GM12878 (cell line): Measurements from ENCODE around the gene CFAP53. TPM values are rescaled to one million over a fixed set of nuclear protein-coding genes. Genes with fewer than 3 reads are reported as not detected.
A peak's percentile ranks its signal among the peaks of the same experiment; 100 is the strongest.

Experiments
- ASH2L ChIP-seq: fragments of 300-600, 200-600 bp; sonication (generic); IDR thresholded peaks from 2 replicates; pipeline ENCODE4 v1.6.1; 2017; ENCODE audit warnings: low read depth, mild to moderate bottlenecking, borderline replicate concordance
- BCL3 ChIP-seq: IDR thresholded peaks from 2 replicates; pipeline ENCODE4 v1.6.1; 2011; ENCODE audit warnings: borderline replicate concordance, low read depth, mild to moderate bottlenecking, moderate library complexity, low read length; ENCODE audit not compliant: insufficient read depth, poor library complexity, severe bottlenecking
- E2F8 ChIP-seq: fragments of 450-650 bp; IDR thresholded peaks from 2 replicates; pipeline ENCODE4 v1.6.1; 2018; ENCODE audit warnings: mild to moderate bottlenecking, low read depth, moderate library complexity; ENCODE audit not compliant: partially characterized antibody
- EGR1 ChIP-seq, 2 experiments: IDR thresholded peaks; 1 replicate in 1 of 2; 2 replicates in 1 of 2; pipeline ENCODE4 v1.6.1; 2011 to 2012; ENCODE audit warnings: low read depth in 2 of 2, low read length in 2 of 2, borderline replicate concordance in 1 of 2, mild to moderate bottlenecking in 1 of 2, moderate library complexity in 1 of 2
- EZH2 ChIP-seq: IDR thresholded peaks from 2 replicates; pipeline ENCODE4 v1.6.1; 2012; ENCODE audit warnings: low read depth, mild to moderate bottlenecking, control low read depth, inconsistent platforms, low read length, borderline replicate concordance; ENCODE audit not compliant: control insufficient read depth
- FOXK2 ChIP-seq: fragments of 450-650 bp; IDR thresholded peaks from 2 replicates; pipeline ENCODE4 v1.6.1; 2017; ENCODE audit warnings: mild to moderate bottlenecking, moderate library complexity
- KLF5 ChIP-seq: fragments of 450-650 bp; IDR thresholded peaks from 2 replicates; pipeline ENCODE4 v1.6.1; 2014; ENCODE audit warnings: mild to moderate bottlenecking; ENCODE audit not compliant: partially characterized antibody
- MLLT1 ChIP-seq: fragments of 450-650 bp; IDR thresholded peaks from 2 replicates; pipeline ENCODE4 v1.6.1; 2016; ENCODE audit warnings: mild to moderate bottlenecking
- NFYA ChIP-seq: IDR thresholded peaks from 2 replicates; pipeline ENCODE4 v1.6.1; 2011; ENCODE audit warnings: low read depth, mild to moderate bottlenecking, low read length, improper control_type of control experiment, borderline replicate concordance
- POLR2AphosphoS5 ChIP-seq: IDR thresholded peaks from 2 replicates; pipeline ENCODE4 v1.6.1; 2011; ENCODE audit warnings: mild to moderate bottlenecking, low read length, inconsistent platforms
- SREBF1 ChIP-seq: IDR thresholded peaks from 2 replicates; pipeline ENCODE4 v1.6.1; 2012; ENCODE audit warnings: mild to moderate bottlenecking, low read length
- SREBF2 ChIP-seq: IDR thresholded peaks from 2 replicates; pipeline ENCODE4 v1.6.1; 2012; ENCODE audit warnings: mild to moderate bottlenecking, low read length
- SUPT20H ChIP-seq: IDR thresholded peaks from 2 replicates; pipeline ENCODE4 v1.6.1; 2011; ENCODE audit warnings: low read depth, mild to moderate bottlenecking, low read length, moderate library complexity, borderline replicate concordance; ENCODE audit not compliant: control insufficient read depth
- USF1 ChIP-seq: IDR thresholded peaks from 2 replicates; pipeline ENCODE4 v1.6.1; 2011; ENCODE audit warnings: borderline replicate concordance, low read depth, mild to moderate bottlenecking, moderate library complexity, mixed read lengths, low read length; ENCODE audit not compliant: insufficient read depth; ENCODE audit errors: extremely low read length
- USF2 ChIP-seq: IDR thresholded peaks from 2 replicates; pipeline ENCODE4 v1.6.1; 2011; ENCODE audit warnings: low read depth, low read length, improper control_type of control experiment, borderline replicate concordance
- YBX1 ChIP-seq: fragments of 450-650 bp; IDR thresholded peaks from 2 replicates; pipeline ENCODE4 v1.6.1; 2016; ENCODE audit warnings: antibody characterized with exemption
- ZNF592 ChIP-seq: fragments of 450-650 bp; IDR thresholded peaks from 2 replicates; pipeline ENCODE4 v1.6.1; 2017; ENCODE audit warnings: mild to moderate bottlenecking, moderate library complexity
- polyA plus RNA-seq, 11 experiments: library from polyadenylated mRNA; depleted of rRNA in 4 of 11; unstranded in 6 of 11; stranded (reverse) in 5 of 11; fragments of >200 nt; fragmentation: Nextera tagmentation in 4 of 11; fragmentation: Illumina TruSeq in 1 of 11; extraction: Ambion mirVana in 4 of 11; extraction: Trizol in 1 of 11; gene quantifications; 1 replicate in 1 of 11; 2 replicates in 10 of 11; pipeline versions ENCODE4 v1.2.1 to v1.2.3, GENCODE V29; 2011 to 2016; ENCODE audit warnings: inconsistent platforms in 2 of 11, missing spikeins in 2 of 11, low read depth in 1 of 11
- total RNA-seq, 4 experiments: library from RNA; depleted of rRNA in 3 of 4; stranded (reverse); fragments of >200 nt in 3 of 4; fragmentation: Illumina TruSeq in 1 of 4; extraction: Trizol in 1 of 4; gene quantifications; 2 replicates each; pipeline versions ENCODE4 v1.2.1 to v1.2.3, GENCODE V29; 2013 to 2021

Gene CFAP53
- total and polyA plus RNA-seq, 10 of the 15 experiments (the other 5 are each of a cell fraction or from before 2014, with no cell fraction given): 0.05 to 0.31 (median 0.12) TPM; not detected in 1

- no peak for TF ChIP-seq BCL3
- no peak for TF ChIP-seq FOXK2
- TF ChIP-seq USF1: no peak
- no peak for TF ChIP-seq EZH2
- no peak for TF ChIP-seq SREBF1
- no peak for TF ChIP-seq EGR1 (IDR thresholded peaks at IDR 0.05; ENCODE audit: borderline replicate concordance in 1 of 2, low read depth in 2 of 2, low read length in 2 of 2)
- TF ChIP-seq ZNF592: no peak
- TF ChIP-seq NFYA: no peak
- no peak for TF ChIP-seq SREBF2
- TF ChIP-seq POLR2AphosphoS5: no peak
- TF ChIP-seq ASH2L: no peak
- no peak for TF ChIP-seq YBX1
- TF ChIP-seq SUPT20H: no peak
- TF ChIP-seq MLLT1: peak; percentile 23; the same call in 1 of the 2 replicates
- no peak for TF ChIP-seq KLF5
- TF ChIP-seq E2F8: no peak
- no peak for TF ChIP-seq USF2
Observed at GRCh38 chr18:50313031-50313607, 46.8 kb upstream of the CFAP53 start (continued).
